ENCODE measurements around the gene ARHGEF26.
A peak's percentile ranks its signal among the peaks of the same experiment; 100 is the strongest.

Gene ARHGEF26

GRCh38 chr3:154115332-154115731 is 5.9 kb upstream of the ARHGEF26 start:
- H3K4me3 ChIP-seq (ENCODE audit: low read length), result no peak overlapping the region
- DNase-seq (ENCODE audit: low read depth), result no peak
- TF ChIP-seq, protein P1, sequence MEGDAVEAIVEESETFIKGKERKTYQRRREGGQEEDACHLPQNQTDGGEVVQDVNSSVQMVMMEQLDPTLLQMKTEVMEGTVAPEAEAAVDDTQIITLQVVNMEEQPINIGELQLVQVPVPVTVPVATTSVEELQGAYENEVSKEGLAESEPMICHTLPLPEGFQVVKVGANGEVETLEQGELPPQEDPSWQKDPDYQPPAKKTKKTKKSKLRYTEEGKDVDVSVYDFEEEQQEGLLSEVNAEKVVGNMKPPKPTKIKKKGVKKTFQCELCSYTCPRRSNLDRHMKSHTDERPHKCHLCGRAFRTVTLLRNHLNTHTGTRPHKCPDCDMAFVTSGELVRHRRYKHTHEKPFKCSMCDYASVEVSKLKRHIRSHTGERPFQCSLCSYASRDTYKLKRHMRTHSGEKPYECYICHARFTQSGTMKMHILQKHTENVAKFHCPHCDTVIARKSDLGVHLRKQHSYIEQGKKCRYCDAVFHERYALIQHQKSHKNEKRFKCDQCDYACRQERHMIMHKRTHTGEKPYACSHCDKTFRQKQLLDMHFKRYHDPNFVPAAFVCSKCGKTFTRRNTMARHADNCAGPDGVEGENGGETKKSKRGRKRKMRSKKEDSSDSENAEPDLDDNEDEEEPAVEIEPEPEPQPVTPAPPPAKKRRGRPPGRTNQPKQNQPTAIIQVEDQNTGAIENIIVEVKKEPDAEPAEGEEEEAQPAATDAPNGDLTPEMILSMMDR (IDR thresholded peaks at IDR 0.05; ENCODE audit: insufficient read depth, low read depth, low read length, missing control alignments), result no peak

DNA sequence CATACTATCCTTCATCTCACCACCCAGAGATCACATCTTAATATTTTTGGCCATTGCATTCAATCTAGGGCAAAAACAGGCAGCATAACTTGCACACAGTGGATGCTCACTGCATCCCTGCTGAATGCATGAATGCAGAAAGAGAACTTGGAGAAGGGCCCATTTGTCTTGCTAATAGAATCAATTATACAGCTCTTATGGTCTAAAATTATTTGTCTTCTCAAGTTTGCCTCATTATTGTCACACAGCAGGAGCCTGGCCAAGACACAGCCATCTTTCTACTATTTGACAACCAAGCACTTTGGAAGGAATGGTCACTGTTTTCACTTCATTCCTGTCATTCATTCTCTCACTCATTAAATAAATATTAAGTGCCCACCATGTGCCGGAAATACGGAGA is 1.2 kb upstream of the ARHGEF26 start:
- no peak overlapping the region for H3K4me3 ChIP-seq (ENCODE audit: low read length)
- DNase-seq (ENCODE audit: low read depth), result no peak
- TF ChIP-seq, protein P1 (IDR thresholded peaks at IDR 0.05; ENCODE audit: insufficient read depth, low read depth, low read length, missing control alignments), result no peak

- H3K4me3 ChIP-seq (ENCODE audit: low read length), result peak overlapping the region; percentile 71
- peak; percentile 44 for DNase-seq (ENCODE audit: low read depth)
- TF ChIP-seq, protein P1 (IDR thresholded peaks at IDR 0.05; ENCODE audit: insufficient read depth, low read depth, low read length, missing control alignments), result no peak
Measured at GRCh38 chr3:154121701-154122551, 736 bp downstream of the ARHGEF26 start.

DNA sequence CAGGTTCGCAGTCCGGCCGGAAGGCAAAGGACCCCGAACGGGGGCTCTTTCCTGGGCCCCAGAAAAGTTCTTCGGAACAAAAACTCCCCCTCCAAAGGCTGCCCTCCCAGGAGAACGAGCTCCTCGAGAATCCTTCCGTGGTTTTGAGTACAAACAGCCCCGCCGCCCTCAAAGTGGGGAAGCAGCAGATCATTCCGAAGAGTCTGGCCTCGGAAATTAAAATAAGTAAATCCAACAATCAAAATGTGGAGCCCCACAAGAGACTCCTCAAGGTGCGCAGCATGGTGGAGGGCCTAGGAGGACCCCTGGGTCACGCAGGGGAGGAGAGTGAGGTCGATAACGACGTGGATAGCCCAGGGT is 1.3 kb downstream of the ARHGEF26 start:
- TF ChIP-seq, protein P1 (IDR thresholded peaks at IDR 0.05; ENCODE audit: insufficient read depth, low read depth, low read length, missing control alignments), result no peak
- no peak for DNase-seq (ENCODE audit: low read depth)
- H3K4me3 ChIP-seq (ENCODE audit: low read length), result peak overlapping the region; percentile 71

DNA sequence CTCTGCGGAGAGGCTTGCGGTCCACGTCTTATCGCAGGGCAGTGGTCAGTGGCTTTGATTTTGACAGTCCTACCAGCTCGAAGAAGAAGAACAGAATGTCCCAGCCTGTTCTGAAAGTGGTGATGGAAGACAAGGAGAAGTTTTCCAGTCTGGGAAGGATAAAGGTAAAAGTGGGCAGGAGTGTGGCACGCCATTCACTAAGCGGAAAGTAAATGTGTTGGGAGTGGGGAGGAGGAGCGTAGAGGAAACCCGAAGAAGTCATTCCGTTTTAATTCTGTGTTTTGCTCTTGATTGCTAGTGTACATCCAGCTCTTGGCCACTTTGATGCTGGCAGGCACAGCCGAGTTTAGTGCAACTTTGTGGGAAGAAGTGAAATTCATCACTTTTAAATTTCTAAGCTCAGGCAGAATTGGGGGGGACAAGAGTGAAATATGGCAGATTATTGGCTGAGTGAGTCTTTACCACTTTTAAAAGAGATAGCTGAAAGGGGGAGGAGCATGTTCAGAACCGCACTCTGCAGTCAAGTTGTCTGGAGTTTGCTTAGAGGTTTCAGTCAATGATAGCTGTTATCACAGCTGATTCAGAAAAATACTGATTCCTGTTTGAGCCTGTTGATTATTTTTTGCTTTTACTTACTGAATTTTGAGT is 1.8 kb downstream of the ARHGEF26 start:
- peak; percentile 27 for DNase-seq (ENCODE audit: low read depth)
- TF ChIP-seq, protein P1 (IDR thresholded peaks at IDR 0.05; ENCODE audit: insufficient read depth, low read depth, low read length, missing control alignments), result no peak
- peak overlapping the region; percentile 71 for H3K4me3 ChIP-seq (ENCODE audit: low read length)

DNA sequence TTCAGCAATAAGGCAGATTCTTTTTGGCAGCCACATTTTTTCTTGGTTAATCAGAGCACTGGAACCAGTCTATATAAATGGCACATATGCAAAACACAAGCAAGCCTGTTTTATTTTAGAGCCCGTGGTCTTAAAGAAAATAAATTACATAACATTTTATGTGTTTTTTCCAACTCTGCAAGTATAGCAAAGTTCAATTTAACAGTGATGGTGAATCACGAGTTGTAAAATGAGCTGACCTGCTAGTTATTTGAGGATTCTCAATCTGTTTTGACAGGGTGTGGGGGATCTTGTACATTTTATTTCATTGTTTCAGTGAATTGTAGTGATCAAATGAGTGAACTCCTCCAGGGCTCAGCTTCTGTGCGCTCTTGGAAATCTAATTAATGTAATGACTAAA is 2.7 kb downstream of the ARHGEF26 start:
- H3K4me3 ChIP-seq (ENCODE audit: low read length), result no peak overlapping the region
- TF ChIP-seq, protein P1 (IDR thresholded peaks at IDR 0.05; ENCODE audit: insufficient read depth, low read depth, low read length, missing control alignments), result no peak
- DNase-seq (ENCODE audit: low read depth), result no peak

Data from epithelial cell of esophagus (primary cell).